ENCODE results near the gene SEMA5A.

- TF ChIP-seq POLR2A (IDR thresholded peaks at IDR 0.05; ENCODE audit: low read length) (no peak), GATA1 (IDR thresholded peaks at IDR 0.05; ENCODE audit: low read depth, low read length) (no peak)
These were observed 1.5 kb upstream of the SEMA5A start for GRCh38 chr5:9547122-9547947.

Measured in erythroblast (primary cell).